Bronchial epithelial cell (primary cell): ENCODE data around the gene CDH18. TPM values are rescaled to one million over a fixed set of nuclear protein-coding genes. Genes with fewer than 3 reads are reported as not detected.

Source experiments
- DNase-seq: peaks from one replicate; pipeline ENCODE4 v3.0.0-alpha.2; 2010; ENCODE audit warnings: low read depth
- FAIRE-seq: peaks from 2 replicates; lab custom pipeline; 2011; peaks lifted over from hg19 to GRCh38; lab: Jason Lieb, UNC
- H3K27me3 ChIP-seq: 2 replicates; pipeline ENCODE4 v1.5.1; 2011; ENCODE audit warnings: low read length; ENCODE audit not compliant: control insufficient read depth, insufficient read depth
- H3K36me3 ChIP-seq: 2 replicates; pipeline ENCODE4 v1.5.1; 2011; ENCODE audit warnings: low read length; ENCODE audit not compliant: control insufficient read depth, insufficient read depth
- H3K4me3 ChIP-seq: 2 replicates; pipeline ENCODE4 v1.5.1; 2011; ENCODE audit warnings: mild to moderate bottlenecking, low read depth, low read length, control low read depth
- CTCF ChIP-seq: IDR thresholded peaks from 2 replicates; pipeline ENCODE4 v1.5.1; 2011; ENCODE audit warnings: mild to moderate bottlenecking, moderate library complexity, low read length, control low read depth, inconsistent platforms; ENCODE audit not compliant: insufficient read depth, severe bottlenecking
- total RNA-seq: library from RNA; depleted of rRNA; stranded (reverse); fragments of >200 nt; gene quantifications from 2 replicates; pipeline ENCODE4 v1.2.1, GENCODE V29; 2014

The CDH18 gene
- total RNA-seq, 1 donor from 2014 or later = under 0.01 TPM

GRCh38 chr5:19462019-19462418 is 526.0 kb downstream of the CDH18 start:
- no peak for FAIRE-seq

GRCh38 chr5:19424506-19424905 is 563.5 kb downstream of the CDH18 start:
- TF ChIP-seq CTCF = no peak
- no peaks in the 10 kb centered on the region for H3K36me3 ChIP-seq
- DNase-seq (no peak), FAIRE-seq (no peak)
- H3K27me3 ChIP-seq = no peaks in the 10 kb centered on the region
- no peak overlapping the region for H3K4me3 ChIP-seq

More at GRCh38 chr5:19462019-19462418, 526.0 kb downstream of the CDH18 start:
- no peak for DNase-seq
- Histone ChIP-seq H3K4me3 (no peak overlapping the region), H3K36me3 (no peaks in the 10 kb centered on the region), H3K27me3 (no peaks in the 10 kb centered on the region)
- no peak for TF ChIP-seq CTCF
